ENCODE data around the gene TMEM212.
"Not testable (repeated sequence)": the region's sequence is repeated elsewhere in the genome, so short reads cannot be mapped to it uniquely, and the experiment has no call there.

Gene TMEM212

GRCh38 chr3:171813278-171813896, 29.8 kb upstream of the TMEM212 start:
- DNase-seq (ENCODE audit: low spot score), result no peak

GRCh38 chr3:171813897-171814460, 29.2 kb upstream of the TMEM212 start:
- no peak for DNase-seq (ENCODE audit: low spot score)

GRCh38 chr3:171814662-171815061, 28.5 kb upstream of the TMEM212 start:
- not testable (repeated sequence) for DNase-seq (ENCODE audit: low spot score)

GRCh38 chr3:171815973-171816595, 27.1 kb upstream of the TMEM212 start:
- no peak for DNase-seq (ENCODE audit: low spot score)

- no peak for DNase-seq (ENCODE audit: low spot score)
Observed at GRCh38 chr3:171817074-171817800, 25.9 kb upstream of the TMEM212 start.

- no peak for DNase-seq (ENCODE audit: low spot score)
Observed at GRCh38 chr3:171821044-171821443, 22.1 kb upstream of the TMEM212 start.

- DNase-seq (ENCODE audit: low spot score), result no peak
Observed at GRCh38 chr3:171821778-171822358, 21.3 kb upstream of the TMEM212 start.

GRCh38 chr3:171822431-171823106, 20.6 kb upstream of the TMEM212 start:
- no peak for DNase-seq (ENCODE audit: low spot score)

GRCh38 chr3:171824116-171824515, 19.0 kb upstream of the TMEM212 start:
- no peak for DNase-seq (ENCODE audit: low spot score)

- DNase-seq (ENCODE audit: low spot score), result no peak
Observed at GRCh38 chr3:171824824-171825221, 18.3 kb upstream of the TMEM212 start.

- no peak for DNase-seq (ENCODE audit: low spot score)
Observed at GRCh38 chr3:171825222-171825828, 17.8 kb upstream of the TMEM212 start.

GRCh38 chr3:171827385-171827784, 15.8 kb upstream of the TMEM212 start:
- DNase-seq (ENCODE audit: low spot score), result no peak

GRCh38 chr3:171827836-171828458, 15.2 kb upstream of the TMEM212 start:
- DNase-seq (ENCODE audit: low spot score), result no peak

GRCh38 chr3:171828902-171829770, 14.0 kb upstream of the TMEM212 start:
- DNase-seq (ENCODE audit: low spot score), result no peak

GRCh38 chr3:171829841-171830517, 13.2 kb upstream of the TMEM212 start:
- DNase-seq (ENCODE audit: low spot score), result peak; percentile 60

GRCh38 chr3:171830518-171830875, 12.7 kb upstream of the TMEM212 start:
- no peak for DNase-seq (ENCODE audit: low spot score)

GRCh38 chr3:171831936-171832335, 11.2 kb upstream of the TMEM212 start:
- DNase-seq (ENCODE audit: low spot score), result no peak

GRCh38 chr3:171832989-171833388, 10.2 kb upstream of the TMEM212 start:
- DNase-seq (ENCODE audit: low spot score), result no peak

- DNase-seq (ENCODE audit: low spot score), result no peak
Observed at GRCh38 chr3:171833789-171834460, 9.2 kb upstream of the TMEM212 start.
